AG09309 (cell line): Measurements from ENCODE around the gene CMTM3.

Experiments
- DNase-seq: peaks from one replicate; pipeline ENCODE4 v3.0.0-alpha.2; 2010; ENCODE audit warnings: low read depth
- H3K4me3 ChIP-seq: 2 replicates; pipeline ENCODE4 v1.5.1; 2011; ENCODE audit warnings: mild to moderate bottlenecking, low read depth, low read length, moderate library complexity; ENCODE audit not compliant: control insufficient read depth
- CTCF ChIP-seq: IDR thresholded peaks from 2 replicates; pipeline ENCODE4 v1.5.1; 2011; ENCODE audit warnings: mild to moderate bottlenecking, low read depth, low read length, inconsistent platforms; ENCODE audit not compliant: insufficient read depth, control insufficient read depth; ENCODE audit errors: missing control alignments

The CMTM3 gene

GRCh38 chr16:66601471-66601870, 3.0 kb upstream of the CMTM3 start:
- H3K4me3 ChIP-seq = no peak overlapping the region
- DNase-seq = no peak
- no peak for TF ChIP-seq CTCF

- TF ChIP-seq CTCF = no peak
- no peak for DNase-seq
- peak overlapping the region; percentile 49 for H3K4me3 ChIP-seq
These were observed 748 bp upstream of the CMTM3 start for GRCh38 chr16:66603537-66604375.

GRCh38 chr16:66605177-66605978, 874 bp downstream of the CMTM3 start:
- TF ChIP-seq CTCF = no peak
- H3K4me3 ChIP-seq = peak overlapping the region; percentile 49
- DNase-seq = no peak

GRCh38 chr16:66605979-66606751, 1.7 kb downstream of the CMTM3 start:
- TF ChIP-seq CTCF = no peak
- DNase-seq = no peak
- H3K4me3 ChIP-seq = peak overlapping the region; percentile 49

- DNase-seq = no peak
- peak; percentile 96 for TF ChIP-seq CTCF
- no peak overlapping the region for H3K4me3 ChIP-seq
These were observed 4.0 kb downstream of the CMTM3 start for GRCh38 chr16:66608241-66609138.
